Kidney tubule cell (primary cell): ENCODE measurements around the gene PTER.

Experiments used
- DNase-seq: peaks from one replicate; pipeline ENCODE4 v3.0.0-alpha.2; 2018; ENCODE audit warnings: low spot score

Gene PTER, protein sequence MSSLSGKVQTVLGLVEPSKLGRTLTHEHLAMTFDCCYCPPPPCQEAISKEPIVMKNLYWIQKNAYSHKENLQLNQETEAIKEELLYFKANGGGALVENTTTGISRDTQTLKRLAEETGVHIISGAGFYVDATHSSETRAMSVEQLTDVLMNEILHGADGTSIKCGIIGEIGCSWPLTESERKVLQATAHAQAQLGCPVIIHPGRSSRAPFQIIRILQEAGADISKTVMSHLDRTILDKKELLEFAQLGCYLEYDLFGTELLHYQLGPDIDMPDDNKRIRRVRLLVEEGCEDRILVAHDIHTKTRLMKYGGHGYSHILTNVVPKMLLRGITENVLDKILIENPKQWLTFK

DNA sequence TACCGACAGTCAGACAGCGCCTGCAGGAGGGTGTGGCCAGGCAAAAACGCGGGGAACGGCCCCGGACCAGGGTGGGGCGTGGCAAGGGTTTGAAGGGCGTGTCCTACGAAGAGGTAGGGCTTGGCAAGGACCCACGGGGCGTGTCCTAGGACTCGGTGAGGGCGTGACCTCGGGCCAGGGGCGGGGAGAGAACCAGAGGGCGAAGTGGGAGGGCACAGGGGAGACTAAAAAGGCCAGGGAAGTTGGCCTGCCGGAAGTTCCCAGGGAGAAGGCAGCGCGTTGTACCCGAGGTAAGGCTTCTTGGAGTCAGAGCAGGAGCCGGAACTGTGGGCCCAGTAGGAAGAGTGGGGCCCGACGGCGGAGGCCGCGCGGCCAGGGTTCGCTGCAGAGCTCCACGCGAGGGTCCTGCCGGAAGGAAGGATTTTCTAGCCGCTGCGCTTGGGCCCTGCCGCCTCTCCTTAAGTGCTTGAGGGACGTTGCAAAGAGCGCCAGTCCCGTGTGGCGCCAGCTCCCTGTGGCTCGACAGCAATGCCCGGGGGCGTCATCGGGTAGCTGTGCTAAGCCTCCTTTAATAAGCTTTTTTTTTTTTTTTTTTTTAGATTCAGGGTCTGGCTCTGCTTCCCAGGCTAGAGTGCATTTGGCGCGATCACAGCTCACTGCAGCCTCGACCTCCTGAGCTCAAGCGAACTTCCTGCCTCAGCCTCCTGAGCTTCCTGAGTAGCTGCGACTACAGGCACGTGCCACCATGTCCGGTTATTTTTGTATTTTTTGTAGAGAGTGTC, at the start of gene PTER:
PTER (plus strand) TSS at position 253 of the 782 bp plus-strand sequence. CDS start 47,375 bp downstream, outside the sequence.
- DNase-seq = peak; percentile 97

DNA sequence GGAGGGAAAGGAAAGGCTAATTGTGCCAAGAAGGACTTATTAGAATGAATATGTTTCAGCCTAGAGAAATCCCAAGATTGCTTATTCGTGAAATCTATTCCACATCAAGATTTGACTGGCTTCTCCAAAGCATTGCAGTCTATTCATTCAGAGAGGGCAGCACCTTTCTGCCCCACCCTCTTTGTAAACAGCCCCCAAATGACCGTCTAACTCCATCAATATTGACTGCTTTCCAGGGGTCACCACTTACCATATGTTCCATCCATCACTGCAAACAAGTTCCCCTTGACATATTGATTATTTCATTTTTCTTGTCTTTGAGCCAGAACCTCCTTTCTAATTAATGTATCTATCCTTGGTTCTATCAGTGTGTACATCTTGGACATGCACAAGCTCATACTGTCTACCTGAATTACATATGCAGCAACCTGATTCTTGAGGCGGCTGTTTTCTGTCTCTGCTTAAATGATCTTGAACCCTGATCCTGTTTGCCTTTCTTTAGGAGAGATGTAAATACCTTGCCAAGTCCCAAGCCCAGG, 44.2 kb upstream of the PTER start:
- no peak for DNase-seq

DNA sequence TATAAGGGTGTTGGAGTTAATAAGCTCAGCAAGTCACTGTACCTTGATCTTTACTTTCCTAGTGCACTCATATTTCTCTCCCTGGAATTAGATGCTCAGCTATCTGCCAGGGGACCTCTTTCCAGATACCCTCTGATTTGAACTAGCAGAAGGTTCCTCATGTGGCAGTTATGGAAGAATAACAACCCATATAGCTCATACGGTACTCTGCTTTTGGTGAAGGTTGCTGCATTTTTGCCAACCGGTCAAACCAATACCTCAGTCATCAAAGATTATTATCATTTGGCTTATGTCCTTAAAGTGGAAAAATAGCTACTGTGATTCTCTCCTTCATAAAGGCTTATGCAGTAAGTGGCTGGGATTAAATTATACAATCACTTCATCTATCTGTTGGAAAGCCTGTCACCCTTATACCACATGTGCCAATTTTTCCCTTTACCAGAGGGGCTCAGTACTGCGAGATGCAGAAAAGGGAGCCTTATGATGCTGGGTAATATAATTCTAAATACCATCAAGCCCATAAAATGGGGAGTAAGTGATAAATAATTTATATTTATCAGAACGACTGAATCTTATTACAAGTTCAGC, 43.4 kb upstream of the PTER start:
- no peak for DNase-seq

- no peak for DNase-seq
These were observed 35.4 kb upstream of the PTER start for GRCh38 chr10:16401416-16401815.

- DNase-seq = peak; percentile 23
These were observed 28.4 kb upstream of the PTER start for GRCh38 chr10:16408379-16408778.

GRCh38 chr10:16417341-16417740, 19.5 kb upstream of the PTER start:
- no peak for DNase-seq

DNA sequence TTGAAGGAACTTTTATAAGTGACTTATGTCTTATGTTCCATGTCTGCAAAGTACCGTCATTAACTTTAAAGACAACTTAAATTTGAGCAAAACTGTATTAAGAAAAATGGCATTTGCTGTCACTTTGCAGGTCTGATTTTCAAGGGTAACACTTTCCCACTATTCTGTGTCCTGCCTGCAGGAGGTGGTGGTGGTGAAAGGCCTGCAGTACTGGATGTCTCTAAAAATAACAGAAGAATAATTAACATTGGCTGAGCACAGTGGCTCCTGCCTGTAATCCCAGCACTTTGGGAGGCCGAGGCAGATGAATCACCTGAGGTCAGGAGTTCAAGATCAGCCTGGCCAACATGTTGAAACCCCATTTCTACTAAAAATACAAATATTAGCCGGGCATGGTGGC, 13.2 kb upstream of the PTER start:
- DNase-seq = peak; percentile 17

DNA sequence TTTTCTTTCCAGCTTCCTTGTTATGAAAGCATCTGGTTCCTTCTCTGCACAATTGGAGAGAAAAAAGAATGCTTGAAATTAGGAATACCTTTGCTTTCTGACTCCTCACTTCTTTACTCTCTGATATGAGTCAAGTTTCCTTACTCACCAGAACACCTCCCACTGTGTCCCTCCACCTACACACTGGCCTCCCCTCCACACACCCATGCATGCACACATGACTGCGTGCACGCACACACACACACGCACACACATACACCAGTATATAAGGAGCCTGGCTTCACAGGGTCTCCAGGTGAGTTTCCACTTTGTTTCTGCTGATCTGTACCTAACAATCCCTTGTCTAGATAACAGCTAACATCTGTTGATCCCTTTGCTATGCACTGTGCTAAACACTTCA, 11.4 kb upstream of the PTER start:
- peak; percentile 41 for DNase-seq

GRCh38 chr10:16429539-16429938, 7.3 kb upstream of the PTER start:
- no peak for DNase-seq

DNA sequence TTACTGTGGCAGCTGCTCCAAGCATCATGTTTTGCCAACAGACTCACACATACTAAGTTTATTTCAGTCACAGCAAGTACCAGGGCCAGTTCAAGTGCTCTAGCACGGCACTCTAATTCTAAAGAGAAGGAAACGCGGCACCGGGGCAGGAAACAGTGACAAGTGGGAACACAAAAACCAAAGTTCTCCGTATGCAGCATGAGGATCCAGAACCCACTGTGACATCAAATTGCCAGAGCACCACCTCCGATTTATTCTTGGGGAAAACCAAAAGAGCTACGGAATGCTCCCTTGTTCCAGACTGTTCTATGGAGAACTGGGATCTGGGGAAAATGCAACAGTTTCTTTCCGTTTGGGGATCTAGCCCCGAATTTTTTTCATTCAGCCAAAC, 448 bp upstream of the PTER start:
- peak; percentile 30 for DNase-seq

GRCh38 chr10:16437540-16437894, 707 bp downstream of the PTER start:
- DNase-seq = peak; percentile 18

GRCh38 chr10:16439295-16439694, 2.5 kb downstream of the PTER start:
- DNase-seq = peak; percentile 10

- DNase-seq = peak; percentile 89
These were observed 3.8 kb downstream of the PTER start for GRCh38 chr10:16440396-16441133.

- peak; percentile 50 for DNase-seq
These were observed 4.5 kb downstream of the PTER start for GRCh38 chr10:16441173-16441840.

DNA sequence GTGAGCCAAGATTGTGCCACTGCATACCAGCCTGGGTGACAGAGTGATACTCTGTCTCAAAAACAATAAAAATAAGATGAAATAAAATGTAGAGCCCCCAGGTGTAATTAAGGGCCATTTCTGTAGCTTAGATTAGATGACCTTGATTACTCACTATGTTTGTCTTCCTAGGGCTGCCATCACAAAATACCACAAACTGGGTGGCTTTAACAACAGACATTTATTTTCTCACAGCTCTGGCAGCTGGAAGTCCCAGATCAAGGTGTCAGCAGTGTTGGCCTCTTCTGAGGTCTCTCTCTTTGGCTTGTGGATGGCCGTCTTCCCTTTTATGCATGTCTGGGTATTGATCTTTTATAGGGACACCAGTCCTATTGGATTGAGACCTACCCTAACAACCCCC, 6.1 kb downstream of the PTER start:
- no peak for DNase-seq

DNA sequence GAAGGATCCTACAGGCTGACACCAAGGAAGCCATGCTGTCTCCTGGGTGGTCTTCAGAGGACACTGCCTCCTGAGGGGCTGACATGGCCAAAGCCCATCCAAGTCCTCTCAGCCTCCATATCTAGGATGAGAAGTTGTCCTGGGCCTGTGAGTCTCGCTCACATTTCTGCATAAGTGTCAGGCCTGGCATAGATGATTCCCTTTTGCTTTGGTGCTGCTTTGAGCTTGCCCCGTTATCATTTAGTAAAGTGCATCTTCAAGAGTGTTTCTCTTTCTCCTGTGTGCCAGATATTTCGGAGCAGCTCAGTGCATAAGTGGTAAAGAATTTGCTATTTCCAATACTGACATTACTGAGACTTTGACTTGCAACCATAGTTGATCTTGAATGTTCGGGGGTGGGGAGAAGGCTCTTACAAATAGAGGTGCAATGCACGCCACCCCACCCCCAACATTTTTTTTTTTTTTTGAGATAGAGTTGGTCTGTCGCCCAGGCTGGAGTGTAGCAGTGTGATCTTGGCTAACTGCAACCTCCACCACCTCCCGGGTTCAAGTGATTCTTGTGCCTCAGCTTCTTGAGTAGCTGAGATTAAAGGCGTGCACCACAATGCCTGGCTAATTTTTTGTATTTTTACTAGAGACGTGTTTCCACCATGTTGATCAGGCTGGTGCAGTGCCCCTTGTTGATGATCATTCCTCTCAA, 9.1 kb downstream of the PTER start:
- no peak for DNase-seq

- no peak for DNase-seq
These were observed 12.6 kb downstream of the PTER start for GRCh38 chr10:16449454-16449853.

- DNase-seq = no peak
These were observed 21.6 kb downstream of the PTER start for GRCh38 chr10:16458166-16458955.

DNA sequence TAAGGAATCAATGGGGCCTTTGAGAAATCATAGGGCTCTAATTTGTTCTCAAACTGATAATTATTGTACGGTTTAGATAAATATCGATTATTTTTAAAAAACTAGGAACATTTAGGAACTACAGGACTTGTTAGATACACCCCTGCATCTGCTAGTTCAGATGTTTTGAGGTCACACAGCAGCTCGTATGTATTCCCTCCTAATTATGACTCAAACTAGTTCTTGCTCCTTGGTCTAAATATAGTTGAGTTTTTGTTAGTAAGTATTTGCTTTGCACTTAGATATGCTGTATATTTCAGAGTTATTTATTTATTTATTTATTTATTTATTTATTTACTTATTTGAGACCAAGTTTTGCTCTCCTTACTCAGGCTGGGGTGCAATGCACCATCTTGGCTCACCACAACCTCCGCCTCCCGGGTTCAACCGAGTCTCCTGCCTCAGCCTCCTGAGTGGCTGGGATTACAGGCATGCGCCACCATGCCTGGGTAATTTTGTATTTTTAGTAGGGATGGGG, 22.7 kb downstream of the PTER start:
- DNase-seq = no peak

DNA sequence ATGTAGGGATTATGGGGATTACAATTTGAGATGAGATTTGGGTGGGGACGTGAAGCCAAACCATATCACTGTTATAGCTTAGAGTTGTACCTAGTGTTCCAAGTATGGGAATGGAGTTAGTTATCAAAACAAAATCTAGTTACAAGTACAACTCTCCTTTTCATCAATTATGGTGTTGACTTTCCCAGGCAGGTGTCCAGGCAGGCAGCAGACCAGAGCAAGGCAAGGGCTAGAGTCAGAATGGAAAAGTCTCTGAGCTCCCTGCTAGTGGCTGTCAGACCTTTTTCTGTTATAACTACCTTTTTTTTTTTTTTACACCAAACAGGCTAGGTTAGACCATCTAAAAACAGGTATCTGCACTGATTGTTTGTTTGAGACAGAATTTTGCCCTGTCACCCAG, 29.2 kb downstream of the PTER start:
- no peak for DNase-seq
